Left lung (tissue), 10 donors: ENCODE measurements around the gene LPCAT4. TPM values are rescaled to one million over a fixed set of nuclear protein-coding genes. Genes with fewer than 3 reads are reported as not detected.

Experiments used
- ATAC-seq: fragments of 200-7000 bp; cut with Tn5 transposase; one replicate; pipeline ENCODE4 v1.9.1; 2020; ENCODE audit warnings: moderate library complexity
- DNase-seq, 4 donors: peaks; one replicate each; pipeline ENCODE4 v3.0.0-alpha.2; 2013 to 2020
- H3K27ac ChIP-seq, 2 donors: fragments of 200-600 bp; sonication (generic) in 1 of 2; one replicate each; pipeline versions ENCODE4 v1.5.0 to v1.8.0; 2020 to 2021
- H3K27me3 ChIP-seq, 2 donors: fragments of 200-600 bp; sonication (generic) in 1 of 2; one replicate each; pipeline versions ENCODE4 v1.5.0 to v1.8.0; 2020 to 2021
- H3K36me3 ChIP-seq, 2 donors: fragments of 200-600 bp; sonication (generic) in 1 of 2; one replicate each; pipeline versions ENCODE4 v1.5.0 to v1.8.0; 2020 to 2021
- H3K4me1 ChIP-seq, 2 donors: fragments of 200-600 bp; one replicate each; pipeline ENCODE4 v1.8.0; 2021
- H3K4me3 ChIP-seq, 2 donors: fragments of 200-600 bp; sonication (generic) in 1 of 2; one replicate each; pipeline versions ENCODE4 v1.5.0 to v1.8.0; 2020 to 2021; ENCODE audit warnings: mild to moderate bottlenecking in 1 of 2
- H3K9me3 ChIP-seq, 2 donors: fragments of 200-600 bp; sonication (generic) in 1 of 2; one replicate each; pipeline versions ENCODE4 v1.5.0 to v1.8.0; 2020 to 2021
- intact Hi-C, 2 donors: fragments of 100-400 bp; cut with DNase I; formaldehyde crosslinking; loops; one replicate each; pipeline versions ENCODE4 v1.11.2 to v1.14.2; 2022
- microRNA-seq, 2 donors: library from miRNA; unstranded; fragments of <30 nt; microRNA quantifications; one replicate each; pipeline ENCODE4, GENCODE V29; 2019
- polyA plus RNA-seq, 6 donors: library from polyadenylated mRNA; unstranded; fragments of 120-200 nt; gene quantifications; one replicate each; pipeline ENCODE4 v1.2.1, GENCODE V29; 2013; ENCODE audit not compliant: insufficient read length in 6 of 6
- total RNA-seq, 2 donors: library from RNA; stranded (reverse); fragmentation: NEBNext Ultra II Directional; extraction: Animal tissue kit (Norgen Biotek cat#: 25700); gene quantifications; one replicate each; pipeline ENCODE4 v1.2.1, GENCODE V29; 2021
- TF ChIP-seq, protein P1 (sequence below), 2 donors: fragments of 200-600 bp; sonication (generic) in 1 of 2; IDR thresholded peaks; one replicate each; pipeline versions ENCODE4 v1.5.0 to v1.8.0; 2021; ENCODE audit warnings: antibody characterized with exemption in 2 of 2
- donor health status: DM: no; HTN: yes; CAD: no.
- donor health status: DM: no; HTN: no; CAD: no.

Gene LPCAT4
- total and polyA plus RNA-seq, 8 donors, result 34.9 to 53.0 (median 45.4) TPM

DNA sequence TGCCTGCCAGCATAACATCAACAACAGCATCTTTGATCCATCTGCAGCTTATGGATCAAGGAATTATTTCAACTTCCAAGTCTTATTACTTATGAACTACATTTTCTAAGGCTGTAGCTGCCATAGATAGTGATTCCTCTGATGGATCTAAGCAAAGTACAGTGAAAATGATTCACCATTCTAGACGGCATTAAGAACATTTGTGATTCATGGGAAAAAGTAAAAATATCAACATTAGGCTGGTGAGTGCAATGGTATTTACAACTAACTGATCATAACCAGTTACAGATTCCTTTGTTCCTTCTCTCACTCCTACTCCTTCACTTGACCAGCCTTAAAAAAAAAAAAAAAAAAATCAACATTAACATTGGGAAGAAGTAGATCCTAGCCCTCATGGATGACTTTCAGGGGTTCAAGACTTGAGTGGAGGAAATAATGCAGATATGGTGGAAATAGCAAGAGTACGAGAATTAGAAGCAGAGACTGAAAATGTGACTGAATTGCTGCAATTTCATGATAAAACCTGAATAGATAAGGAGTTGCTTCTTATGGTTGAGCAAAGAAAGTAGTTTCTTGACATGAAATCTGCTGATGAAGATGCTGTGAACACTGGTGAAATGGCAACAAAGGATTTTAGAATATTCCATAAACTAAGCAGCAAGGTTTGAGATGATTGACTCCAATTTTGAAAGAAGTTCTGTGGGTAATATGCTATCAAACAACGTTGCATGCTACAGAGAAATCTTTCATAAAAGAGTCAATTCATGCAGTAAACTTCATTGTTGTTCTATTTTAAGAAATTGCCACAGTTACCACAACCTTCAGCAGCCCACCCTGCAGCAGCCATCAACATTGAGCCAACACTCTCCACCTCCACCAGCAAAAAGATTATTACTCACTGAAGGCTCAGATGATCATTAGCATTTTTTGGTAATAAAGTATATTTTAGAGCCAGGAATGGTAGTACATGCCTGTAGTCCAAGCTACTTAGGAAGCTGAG is 52.2 kb downstream of the LPCAT4 start:
- DNase-seq, result no peak
- Histone ChIP-seq H3K9me3 (no peaks in the 10 kb centered on the region), H3K4me1 (peaks cover 3 to 39% of the 10 kb centered on the region in 2 donors), H3K4me3 (no peak overlapping the region), H3K27ac (no peak overlapping the region), H3K36me3 (peaks cover 0 to 3% of the 10 kb centered on the region in 2 donors), H3K27me3 (no peaks in the 10 kb centered on the region)
- TF ChIP-seq, protein P1, sequence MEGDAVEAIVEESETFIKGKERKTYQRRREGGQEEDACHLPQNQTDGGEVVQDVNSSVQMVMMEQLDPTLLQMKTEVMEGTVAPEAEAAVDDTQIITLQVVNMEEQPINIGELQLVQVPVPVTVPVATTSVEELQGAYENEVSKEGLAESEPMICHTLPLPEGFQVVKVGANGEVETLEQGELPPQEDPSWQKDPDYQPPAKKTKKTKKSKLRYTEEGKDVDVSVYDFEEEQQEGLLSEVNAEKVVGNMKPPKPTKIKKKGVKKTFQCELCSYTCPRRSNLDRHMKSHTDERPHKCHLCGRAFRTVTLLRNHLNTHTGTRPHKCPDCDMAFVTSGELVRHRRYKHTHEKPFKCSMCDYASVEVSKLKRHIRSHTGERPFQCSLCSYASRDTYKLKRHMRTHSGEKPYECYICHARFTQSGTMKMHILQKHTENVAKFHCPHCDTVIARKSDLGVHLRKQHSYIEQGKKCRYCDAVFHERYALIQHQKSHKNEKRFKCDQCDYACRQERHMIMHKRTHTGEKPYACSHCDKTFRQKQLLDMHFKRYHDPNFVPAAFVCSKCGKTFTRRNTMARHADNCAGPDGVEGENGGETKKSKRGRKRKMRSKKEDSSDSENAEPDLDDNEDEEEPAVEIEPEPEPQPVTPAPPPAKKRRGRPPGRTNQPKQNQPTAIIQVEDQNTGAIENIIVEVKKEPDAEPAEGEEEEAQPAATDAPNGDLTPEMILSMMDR (IDR thresholded peaks at IDR 0.05), result no peak
- intact Hi-C loops, result no loop called here
- ATAC-seq, result no peak

DNA sequence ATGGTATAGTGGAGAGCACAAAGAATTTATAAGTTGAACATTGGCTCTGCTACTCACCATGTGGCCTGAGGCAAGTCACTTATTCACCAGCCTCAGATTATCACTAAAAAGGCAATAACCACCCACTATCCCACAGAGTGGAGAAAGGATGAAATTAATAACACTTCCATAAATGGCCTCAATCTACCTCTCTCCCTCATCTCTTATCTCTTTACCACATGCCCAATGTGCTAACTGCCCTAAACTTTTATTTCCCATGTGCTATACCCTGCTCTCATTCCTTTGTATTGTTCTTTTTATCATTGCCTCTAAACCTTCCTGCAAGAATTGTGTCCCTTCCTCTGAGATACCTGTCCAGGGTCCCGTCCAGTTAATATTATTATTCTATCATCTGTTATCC is 55.4 kb downstream of the LPCAT4 start:
- DNase-seq (no peak), ATAC-seq (no peak)
- TF ChIP-seq, protein P1 (IDR thresholded peaks at IDR 0.05), result no peak
- peaks cover 0 to 11% of the 10 kb centered on the region in 2 donors for H3K4me1 ChIP-seq
- peaks cover 0 to 3% of the 10 kb centered on the region in 2 donors for H3K36me3 ChIP-seq
- H3K27me3 ChIP-seq, result no peaks in the 10 kb centered on the region
- no peak overlapping the region for H3K4me3 ChIP-seq
- H3K27ac ChIP-seq, result no peak overlapping the region
- intact Hi-C loops, result no loop called here
- H3K9me3 ChIP-seq, result no peaks in the 10 kb centered on the region

Small RNA genes lying within 50 kb of the gene (microRNA-seq; reads per million reads assigned to microRNA genes)
- 0 reads per million in 2 donors for gene MIR1233-1

Other genes starting within 250 kb of the LPCAT4 start
- gene KATNBL1, start 157.1 kb downstream of the LPCAT4 start, total RNA-seq, result 10 to 100 TPM; 37.4 to 53.8 TPM
- 100 to 1,000 TPM in 3 of 6 donors, 10 to 100 TPM in 3; 75.2 to 112 (median 95.6) TPM for gene KATNBL1, start 157.1 kb downstream of the LPCAT4 start, polyA plus RNA-seq
- gene EMC4, start 142.2 kb downstream of the LPCAT4 start, total RNA-seq, result 10 to 100 TPM; 93.7 to 97.9 TPM
- gene EMC4, start 142.2 kb downstream of the LPCAT4 start, polyA plus RNA-seq, result 100 to 1,000 TPM; 115 to 125 (median 124) TPM
- 10 to 100 TPM; 25.3 to 47.4 TPM for gene SLC12A6, start 29.4 kb downstream of the LPCAT4 start, total RNA-seq
- gene SLC12A6, start 29.4 kb downstream of the LPCAT4 start, polyA plus RNA-seq, result 10 to 100 TPM; 25.9 to 37.3 (median 29.7) TPM
- 100 to 1,000 TPM; 169 to 188 TPM for gene NOP10, start 24.1 kb downstream of the LPCAT4 start, total RNA-seq
- 100 to 1,000 TPM in 5 of 6 donors, 10 to 100 TPM in 1; 99.8 to 112 (median 107) TPM for gene NOP10, start 24.1 kb downstream of the LPCAT4 start, polyA plus RNA-seq
- gene NUTM1, start 23.9 kb downstream of the LPCAT4 start, total RNA-seq, result not detected
- under 1 TPM in 3 of 6 donors, not detected in 3; 0.04 to 0.06 (median 0.04) TPM for gene NUTM1, start 23.9 kb downstream of the LPCAT4 start, polyA plus RNA-seq
- gene GOLGA8A, start 70.6 kb upstream of the LPCAT4 start, total RNA-seq, result 10 to 100 TPM; 25.4 to 47.7 TPM
- gene GOLGA8A, start 70.6 kb upstream of the LPCAT4 start, polyA plus RNA-seq, result 100 to 1,000 TPM; 134 to 318 (median 254) TPM
- gene GOLGA8B, start 216.5 kb upstream of the LPCAT4 start, total RNA-seq, result 10 to 100 TPM; 45.7 to 56.8 TPM
- 100 to 1,000 TPM; 132 to 223 (median 191) TPM for gene GOLGA8B, start 216.5 kb upstream of the LPCAT4 start, polyA plus RNA-seq